Esophagus muscularis mucosa (tissue), 4 donors: Measurements from ENCODE around the gene CD207. TPM values are rescaled to one million over a fixed set of nuclear protein-coding genes. Genes with fewer than 3 reads are reported as not detected.
"Not testable (repeated sequence)": the region's sequence is repeated elsewhere in the genome, so short reads cannot be mapped to it uniquely, and the experiment has no call there.

Source experiments
- DNase-seq: peaks from one replicate; pipeline ENCODE4 v3.0.0-alpha.2; 2017; ENCODE audit errors: extremely low spot score
- H3K27ac ChIP-seq, 4 donors: fragments of 200-600 bp; sonication (generic); replicated peaks in 1 of 4; 1 replicate in 3 of 4; 2 replicates in 1 of 4; pipeline ENCODE4 v1.5.1; 2016 to 2019; ENCODE audit warnings: mild to moderate bottlenecking in 1 of 4
- H3K27me3 ChIP-seq, 4 donors: fragments of 200-600 bp; sonication (generic); one replicate each; pipeline versions ENCODE4 v1.5.1 to v1.6.0; 2016 to 2019
- H3K36me3 ChIP-seq, 4 donors: fragments of 200-600 bp; sonication (generic); one replicate each; pipeline ENCODE4 v1.5.1; 2016 to 2019
- H3K4me1 ChIP-seq, 4 donors: fragments of 200-600 bp; sonication (generic); one replicate each; pipeline ENCODE4 v1.5.1; 2016 to 2019
- H3K4me3 ChIP-seq, 4 donors: fragments of 200-600 bp; sonication (generic); 1 replicate in 2 of 4; 2 replicates in 2 of 4; pipeline ENCODE4 v1.5.1; 2016 to 2019; ENCODE audit warnings: mild to moderate bottlenecking in 4 of 4, moderate library complexity in 1 of 4
- H3K9me3 ChIP-seq, 4 donors: fragments of 200-600 bp; sonication (generic); 1 replicate in 3 of 4; 2 replicates in 1 of 4; pipeline ENCODE4 v1.5.1; 2016 to 2019
- CTCF ChIP-seq, 3 experiments: fragments of 200-600 bp in 2 of 3; fragments of 450-650 bp in 1 of 3; sonication (generic) in 2 of 3; IDR thresholded peaks; one replicate each; pipeline ENCODE4 v1.5.1; 2017 to 2019; ENCODE audit warnings: antibody characterized with exemption in 3 of 3, mild to moderate bottlenecking in 2 of 3, moderate library complexity in 1 of 3
- EP300 ChIP-seq: sonication (generic); formaldehyde crosslinking; IDR thresholded peaks from one replicate; pipeline ENCODE4 v1.6.1; 2017; ENCODE audit warnings: antibody characterized with exemption
- POLR2A ChIP-seq: fragments of 450-650 bp; IDR thresholded peaks from one replicate; pipeline ENCODE4 v1.6.1; 2017; ENCODE audit warnings: antibody characterized with exemption, moderate library complexity, mild to moderate bottlenecking, low read depth
- POLR2AphosphoS5 ChIP-seq, 2 donors: sonication (generic); formaldehyde crosslinking; IDR thresholded peaks; one replicate each; pipeline ENCODE4 v1.6.1; 2017; ENCODE audit warnings: antibody characterized with exemption in 2 of 2
- WGBS: methylation state at CpG from one replicate; pipeline ENCODE4 v1.1.5; 2018; 5-methylcytosine and 5-hydroxymethylcytosine counted together
- intact Hi-C: fragments of 100-400 bp; cut with DNase I; formaldehyde crosslinking; loops from one replicate; pipeline ENCODE4 v1.15.1; 2023
- total RNA-seq, 4 donors: library from RNA; depleted of rRNA; stranded (reverse); fragments of >200 nt; gene quantifications; one replicate each; pipeline versions ENCODE4 v1.1.0 to v1.2.1, GENCODE V29; 2016

Gene CD207
- 1 to 10 TPM in 2 of 4 donors, under 1 TPM in 2; 0.26 to 1.7 (median 0.68) TPM for total RNA-seq

GRCh38 chr2:70835643-70836042 is at the start of gene CD207:
TSS of gene CD207 (minus strand) at chr2:70835816. CDS start at chr2:70835776, 40 bp downstream.
- DNase-seq, result peak; percentile 79
- no peaks in the 10 kb centered on the region for H3K9me3 ChIP-seq
- 94% methylated on average over 4 of the region's 4 CpGs for WGBS
- intact Hi-C loops, result no loop called here
- no peaks in the 10 kb centered on the region for H3K36me3 ChIP-seq
- peaks cover 0 to 13% (median 0%) of the 10 kb centered on the region in 4 donors for H3K27me3 ChIP-seq
- H3K4me1 ChIP-seq, result no peaks in the 10 kb centered on the region
- H3K27ac ChIP-seq, result no peak within 1 kb of the TSS
- TF ChIP-seq POLR2AphosphoS5 (IDR thresholded peaks at IDR 0.05) (no peak), CTCF (IDR thresholded peaks at IDR 0.05) (no peak), POLR2A (no peak), EP300 (no peak)
- H3K4me3 ChIP-seq, result no peak within 1 kb of the TSS

- H3K9me3 ChIP-seq, DNase-seq, H3K27ac ChIP-seq, H3K36me3 ChIP-seq, intact Hi-C loops, H3K4me3 ChIP-seq, H3K4me1 ChIP-seq: not testable (repeated sequence)
- H3K27me3 ChIP-seq, result peaks cover 0 to 70% (median 5%) of the 10 kb centered on the region in 4 donors
- WGBS, result 70% methylated on average over 3 of the region's 3 CpGs
Observed at GRCh38 chr2:70878543-70878942, 42.9 kb upstream of the CD207 start.

- intact Hi-C loops, result not testable (repeated sequence)
Observed at GRCh38 chr2:70876138-70876537, 40.5 kb upstream of the CD207 start.

GRCh38 chr2:70873541-70873940 is 37.9 kb upstream of the CD207 start:
- peaks cover 0 to 73% (median 6%) of the 10 kb centered on the region in 4 donors for H3K27me3 ChIP-seq
- DNase-seq, result peak; percentile 88
- peaks cover 0 to 11% (median 11%) of the 10 kb centered on the region in 4 donors for H3K4me1 ChIP-seq
- H3K36me3 ChIP-seq, result no peaks in the 10 kb centered on the region
- no peak for TF ChIP-seq POLR2A
- no peak for TF ChIP-seq CTCF (IDR thresholded peaks at IDR 0.05)
- no peak for TF ChIP-seq POLR2AphosphoS5 (IDR thresholded peaks at IDR 0.05)
- TF ChIP-seq EP300, result no peak
- intact Hi-C loops, result loop anchor here (5.0 kb wide), 1 partner anchor 44 kb away; no protein-coding TSS in a partner anchor
- H3K4me3 ChIP-seq, result no peak overlapping the region
- 61% methylated on average over 4 of the region's 4 CpGs for WGBS
- H3K27ac ChIP-seq, result no peak overlapping the region
- no peaks in the 10 kb centered on the region for H3K9me3 ChIP-seq

More at GRCh38 chr2:70876138-70876537, 40.5 kb upstream of the CD207 start:
- peak; percentile 62 for DNase-seq
- 81% methylated on average over 5 of the region's 9 CpGs for WGBS
- H3K27me3 ChIP-seq, result peaks cover 0 to 72% (median 4%) of the 10 kb centered on the region in 4 donors
- not testable (repeated sequence) for H3K4me3 ChIP-seq, H3K27ac ChIP-seq, H3K36me3 ChIP-seq, H3K4me1 ChIP-seq, H3K9me3 ChIP-seq

GRCh38 chr2:70871398-70872211 is 36.0 kb upstream of the CD207 start:
- intact Hi-C loops, result loop anchor here (1.0 to 5.0 kb wide), 2 partner anchors 46 to 77 kb away; no protein-coding TSS in a partner anchor
- 18% methylated on average over 24 of the region's 36 CpGs for WGBS
- peak overlapping the region in 3 of 4 donors; percentile 32 to 39 (median 32) for H3K4me3 ChIP-seq
- H3K9me3 ChIP-seq, result no peaks in the 10 kb centered on the region
- H3K4me1 ChIP-seq, result peaks cover 0 to 11% (median 11%) of the 10 kb centered on the region in 4 donors
- TF ChIP-seq POLR2A (no peak), POLR2AphosphoS5 (IDR thresholded peaks at IDR 0.05) (peak in 1 of 2 donors; percentile 44), EP300 (no peak), CTCF (IDR thresholded peaks at IDR 0.05) (peak; percentile 84 to 96 (median 90))
- peak; percentile 94 for DNase-seq
- H3K36me3 ChIP-seq, result no peaks in the 10 kb centered on the region
- peaks cover 0 to 66% (median 6%) of the 10 kb centered on the region in 4 donors for H3K27me3 ChIP-seq
- no peak overlapping the region for H3K27ac ChIP-seq
